GM19463 (cell line): ENCODE results near the gene EMC6.
"Not testable (repeated sequence)": the region's sequence is repeated elsewhere in the genome, so short reads cannot be mapped to it uniquely, and the experiment has no call there.

Source experiments
- ATAC-seq: cut with Tn5 transposase; IDR thresholded peaks from one replicate; pipeline ENCODE4 v1.9.1; 2021; ENCODE audit warnings: mild to moderate bottlenecking, moderate library complexity; ENCODE audit not compliant: unreplicated experiment

EMC6 gene

GRCh38 chr17:3679531-3680126 is 11.0 kb downstream of the EMC6 start:
- ATAC-seq: no peak

- ATAC-seq: no peak
These were observed 12.4 kb downstream of the EMC6 start for GRCh38 chr17:3681057-3681456.

GRCh38 chr17:3681565-3681964 is 13.0 kb downstream of the EMC6 start:
- ATAC-seq: no peak

GRCh38 chr17:3682033-3682432 is 13.4 kb downstream of the EMC6 start:
- no peak for ATAC-seq

- ATAC-seq: no peak
These were observed 14.5 kb downstream of the EMC6 start for GRCh38 chr17:3683054-3683511.

- ATAC-seq: no peak
These were observed 16.6 kb downstream of the EMC6 start for GRCh38 chr17:3685174-3685573.

- no peak for ATAC-seq
These were observed 19.5 kb downstream of the EMC6 start for GRCh38 chr17:3688027-3688553.

GRCh38 chr17:3688852-3689261 is 20.2 kb downstream of the EMC6 start:
- ATAC-seq: no peak

GRCh38 chr17:3689262-3690093 is 20.9 kb downstream of the EMC6 start:
- ATAC-seq: no peak

GRCh38 chr17:3690094-3690715 is 21.6 kb downstream of the EMC6 start:
- no peak for ATAC-seq

GRCh38 chr17:3691617-3692067 is 23.0 kb downstream of the EMC6 start:
- ATAC-seq: no peak

GRCh38 chr17:3692346-3692745 is 23.7 kb downstream of the EMC6 start:
- no peak for ATAC-seq

- ATAC-seq: no peak
These were observed 24.5 kb downstream of the EMC6 start for GRCh38 chr17:3693141-3693540.

GRCh38 chr17:3693829-3694231 is 25.2 kb downstream of the EMC6 start:
- ATAC-seq: peak; percentile 74

GRCh38 chr17:3695129-3695722 is 26.6 kb downstream of the EMC6 start:
- ATAC-seq: no peak

- ATAC-seq: no peak
These were observed 27.3 kb downstream of the EMC6 start, which contains the start of gene P2RX5 for GRCh38 chr17:3695723-3696411. Gene P2RX5, minus strand, starts transcription at chr17:3696155. Its CDS starts 150 bp downstream, at chr17:3696005.

- ATAC-seq: no peak
These were observed 28.5 kb downstream of the EMC6 start for GRCh38 chr17:3697103-3697476.

GRCh38 chr17:3698139-3698538 is 29.5 kb downstream of the EMC6 start:
- no peak for ATAC-seq

- ATAC-seq: no peak
These were observed 31.3 kb downstream of the EMC6 start for GRCh38 chr17:3699951-3700350.

- not testable (repeated sequence) for ATAC-seq
These were observed 33.5 kb downstream of the EMC6 start for GRCh38 chr17:3702041-3702539.
